Progenitor cell of endocrine pancreas (in vitro differentiated cells): ENCODE measurements around the gene NEK9. TPM values are rescaled to one million over a fixed set of nuclear protein-coding genes. Genes with fewer than 3 reads are reported as not detected.

ENCODE experiments used
- DNase-seq: peaks from one replicate; pipeline ENCODE4 v3.0.0; 2021; ENCODE audit warnings: low spot score; ENCODE audit not compliant: unreplicated experiment
- H3K27ac Mint-ChIP-seq: 2 replicates; pipeline ENCODE4 v1.8.0; 2021; ENCODE audit warnings: mild to moderate bottlenecking, moderate library complexity, mixed read lengths
- H3K27me3 Mint-ChIP-seq: 2 replicates; pipeline ENCODE4 v1.8.0; 2021; ENCODE audit warnings: mixed read lengths
- H3K36me3 Mint-ChIP-seq: 2 replicates; pipeline ENCODE4 v1.8.0; 2022; ENCODE audit warnings: mixed read lengths; ENCODE audit not compliant: insufficient read depth
- H3K4me1 Mint-ChIP-seq: 2 replicates; pipeline ENCODE4 v1.8.0; 2021; ENCODE audit warnings: low read depth, mixed read lengths
- H3K4me3 Mint-ChIP-seq: 2 replicates; pipeline ENCODE4 v1.8.0; 2021; ENCODE audit warnings: low read depth, mild to moderate bottlenecking, moderate library complexity, mixed read lengths
- H3K9me3 Mint-ChIP-seq: 2 replicates; pipeline ENCODE4 v1.8.0; 2021; ENCODE audit warnings: low read depth, mixed read lengths
- CTCF ChIP-seq: fragments of 200-600 bp; sonication (generic); IDR thresholded peaks from one replicate; pipeline ENCODE4 v1.5.0; 2021; ENCODE audit warnings: antibody characterized with exemption, mild to moderate bottlenecking; ENCODE audit not compliant: unreplicated experiment
- long read RNA-seq: library from polyadenylated mRNA; unstranded; transcript quantifications from one replicate; pipeline ENCODE4 v2.0.0, GENCODE V29; 2020
- total RNA-seq: library from RNA; stranded (reverse); gene quantifications from 2 replicates; pipeline ENCODE4 v1.2.1, GENCODE V29; 2021

NEK9 gene
- total RNA-seq: 97.1 and 100 TPM in 2 replicates
- long read RNA-seq, partial matches to known transcripts: 7 of 50 reads
- long read RNA-seq, other reads (novel, unspliced or antisense): 41 of 50 reads

GRCh38 chr14:75126679-75127473 is at the start of gene NEK9:
Gene NEK9, minus strand, starts transcription at chr14:75127048. Its CDS starts 127 bp downstream, at chr14:75126921.
- H3K27me3 Mint-ChIP-seq: no peaks in the 10 kb centered on the region
- H3K4me3 Mint-ChIP-seq: peak within 1 kb of the TSS; percentile 92
- DNase-seq: peak; percentile 69
- peaks cover 19% of the 10 kb centered on the region for H3K4me1 Mint-ChIP-seq
- H3K27ac Mint-ChIP-seq: peak within 1 kb of the TSS; percentile 99
- TF ChIP-seq CTCF: no peak
- H3K9me3 Mint-ChIP-seq: no peaks in the 10 kb centered on the region
- peaks cover 2% of the 10 kb centered on the region for H3K36me3 Mint-ChIP-seq

GRCh38 chr14:75176142-75176820 is 49.4 kb upstream of the NEK9 start, which contains the start of gene TMED10:
Gene TMED10, minus strand, starts transcription at chr14:75176612. Its CDS starts 33 bp downstream, at chr14:75176579.
- TF ChIP-seq CTCF: peak; percentile 7
- Mint-ChIP-seq H3K27me3 (peaks cover 3% of the 10 kb centered on the region), H3K4me1 (peaks cover 14% of the 10 kb centered on the region), H3K36me3 (peaks cover 3% of the 10 kb centered on the region), H3K27ac (peak within 1 kb of the TSS; percentile 98), H3K4me3 (peak within 1 kb of the TSS; percentile 92), H3K9me3 (no peaks in the 10 kb centered on the region)
- DNase-seq: peak; percentile 77

GRCh38 chr14:75175677-75176141 is 48.9 kb upstream of the NEK9 start:
- TF ChIP-seq CTCF: no peak
- peaks cover 3% of the 10 kb centered on the region for H3K36me3 Mint-ChIP-seq
- peaks cover 3% of the 10 kb centered on the region for H3K27me3 Mint-ChIP-seq
- H3K4me1 Mint-ChIP-seq: peaks cover 18% of the 10 kb centered on the region
- H3K9me3 Mint-ChIP-seq: no peaks in the 10 kb centered on the region
- peak overlapping the region; percentile 92 for H3K4me3 Mint-ChIP-seq
- H3K27ac Mint-ChIP-seq: peak overlapping the region; percentile 98
- no peak for DNase-seq

GRCh38 chr14:75174066-75174465 is 47.2 kb upstream of the NEK9 start:
- Mint-ChIP-seq H3K36me3 (peaks cover 3% of the 10 kb centered on the region), H3K4me3 (peak overlapping the region; percentile 57)

More at GRCh38 chr14:75174066-75174465, 47.2 kb upstream of the NEK9 start:
- no peak overlapping the region for H3K27ac Mint-ChIP-seq
- no peak for TF ChIP-seq CTCF
- no peaks in the 10 kb centered on the region for H3K27me3 Mint-ChIP-seq
- DNase-seq: no peak
- H3K9me3 Mint-ChIP-seq: no peaks in the 10 kb centered on the region
- peaks cover 18% of the 10 kb centered on the region for H3K4me1 Mint-ChIP-seq
